ENCODE data around the gene GPS2.

The GPS2 gene

DNA sequence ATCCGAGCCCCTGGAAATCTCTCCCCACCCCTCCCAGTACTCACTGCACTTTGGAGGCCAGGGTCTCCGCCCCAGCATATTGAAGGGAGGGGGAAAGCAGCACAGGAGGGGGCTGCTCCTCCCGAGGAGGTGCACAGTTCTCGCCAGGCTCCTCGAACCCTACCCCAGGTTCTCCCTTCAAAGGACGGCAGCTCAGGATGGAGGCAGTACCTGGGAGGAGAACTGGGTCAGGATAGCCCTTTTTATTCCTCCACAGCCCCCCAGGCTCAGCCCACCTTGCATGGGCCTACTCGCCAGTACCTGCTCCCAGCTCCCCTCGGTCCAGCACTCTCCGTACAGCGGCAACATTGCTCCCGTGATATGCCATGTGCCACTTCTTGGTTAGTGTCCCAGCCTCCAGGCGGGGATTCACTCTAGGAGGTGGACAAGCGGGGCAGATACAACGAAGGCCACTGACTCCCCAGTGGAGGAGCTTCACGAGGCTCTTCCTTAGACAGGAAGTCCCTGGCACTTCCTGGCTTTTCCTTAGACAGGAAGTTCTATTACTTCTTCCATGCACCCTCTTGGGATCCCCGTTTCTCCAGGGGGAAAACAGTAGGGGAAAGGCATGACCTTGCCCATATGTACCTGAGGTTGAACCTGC is 2.1 kb upstream of the GPS2 start:
- no peak for DNase-seq (ENCODE audit: low spot score)

DNA sequence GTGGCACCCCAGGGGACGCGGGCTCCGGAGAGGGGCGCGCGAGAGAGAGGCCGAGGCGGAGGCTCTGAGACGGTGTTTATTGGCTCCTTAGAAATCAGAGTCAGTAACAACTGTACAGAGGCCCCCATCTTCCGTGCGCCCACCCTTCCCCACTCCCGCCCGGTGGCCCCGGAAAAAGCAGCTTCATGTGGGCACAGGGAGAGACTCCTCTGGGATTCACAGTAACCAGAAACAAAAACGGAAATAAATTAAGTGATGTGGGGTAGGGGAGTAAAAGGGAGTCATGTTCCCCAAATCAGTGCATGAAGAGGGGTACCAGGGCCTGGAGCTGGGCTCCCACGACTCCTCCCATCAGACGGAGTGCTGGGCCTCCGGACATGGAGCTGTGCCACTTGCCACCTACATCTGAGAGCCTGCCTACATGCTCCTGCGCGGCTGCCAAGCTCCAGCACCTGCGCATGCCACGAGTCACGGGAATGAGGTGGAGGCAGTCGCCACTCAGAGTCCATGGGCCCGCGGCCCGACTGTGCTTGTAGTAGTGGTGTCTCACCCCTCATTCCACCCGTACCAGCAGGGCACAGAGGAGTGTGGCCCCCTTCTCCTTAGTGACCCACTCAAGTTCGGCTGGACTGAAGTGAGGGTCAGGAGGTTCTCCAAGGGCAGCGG is 543 bp upstream of the GPS2 start:
- DNase-seq (ENCODE audit: low spot score) = peak; percentile 26

DNA sequence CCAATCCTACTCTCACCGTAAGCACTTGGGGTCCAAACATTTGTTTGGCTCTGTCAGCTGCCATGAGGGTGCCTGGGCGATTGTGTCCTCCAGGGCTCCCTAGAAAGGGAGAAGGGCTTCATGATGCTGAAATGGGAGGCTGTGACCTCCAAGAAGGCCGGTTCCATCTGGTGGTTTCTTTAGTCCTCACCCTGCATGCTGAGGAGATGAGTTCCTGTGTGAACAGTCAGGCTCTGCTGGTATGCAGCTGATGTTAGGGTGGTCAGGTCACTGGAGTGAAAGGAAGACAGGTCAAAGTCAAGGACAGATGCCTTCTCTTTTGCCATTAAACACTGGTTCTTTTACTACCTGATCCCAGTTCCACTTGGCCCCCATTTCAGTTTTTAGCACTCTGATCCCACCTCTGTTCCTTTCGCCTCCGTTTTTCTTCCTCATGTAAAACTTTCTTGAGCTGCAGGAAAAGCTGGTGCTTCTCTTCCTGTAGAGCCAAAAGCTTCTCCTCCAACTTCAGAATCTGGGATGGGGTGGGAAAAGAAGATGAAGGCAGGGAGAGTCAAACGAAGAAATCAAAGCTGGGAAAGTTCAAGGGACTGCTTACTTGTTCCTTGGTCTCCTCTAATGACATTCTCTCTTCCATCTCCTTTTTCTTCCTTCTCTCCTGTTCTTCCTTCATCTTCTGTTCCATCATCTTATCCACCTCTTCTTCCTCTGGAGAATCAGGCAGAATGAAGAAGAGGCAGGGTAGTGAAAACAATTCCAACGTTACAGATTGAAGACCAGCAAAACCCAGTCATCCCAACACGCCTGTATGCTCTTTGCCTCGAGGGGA is 1.1 kb downstream of the GPS2 start:
- DNase-seq (ENCODE audit: low spot score) = no peak

DNA sequence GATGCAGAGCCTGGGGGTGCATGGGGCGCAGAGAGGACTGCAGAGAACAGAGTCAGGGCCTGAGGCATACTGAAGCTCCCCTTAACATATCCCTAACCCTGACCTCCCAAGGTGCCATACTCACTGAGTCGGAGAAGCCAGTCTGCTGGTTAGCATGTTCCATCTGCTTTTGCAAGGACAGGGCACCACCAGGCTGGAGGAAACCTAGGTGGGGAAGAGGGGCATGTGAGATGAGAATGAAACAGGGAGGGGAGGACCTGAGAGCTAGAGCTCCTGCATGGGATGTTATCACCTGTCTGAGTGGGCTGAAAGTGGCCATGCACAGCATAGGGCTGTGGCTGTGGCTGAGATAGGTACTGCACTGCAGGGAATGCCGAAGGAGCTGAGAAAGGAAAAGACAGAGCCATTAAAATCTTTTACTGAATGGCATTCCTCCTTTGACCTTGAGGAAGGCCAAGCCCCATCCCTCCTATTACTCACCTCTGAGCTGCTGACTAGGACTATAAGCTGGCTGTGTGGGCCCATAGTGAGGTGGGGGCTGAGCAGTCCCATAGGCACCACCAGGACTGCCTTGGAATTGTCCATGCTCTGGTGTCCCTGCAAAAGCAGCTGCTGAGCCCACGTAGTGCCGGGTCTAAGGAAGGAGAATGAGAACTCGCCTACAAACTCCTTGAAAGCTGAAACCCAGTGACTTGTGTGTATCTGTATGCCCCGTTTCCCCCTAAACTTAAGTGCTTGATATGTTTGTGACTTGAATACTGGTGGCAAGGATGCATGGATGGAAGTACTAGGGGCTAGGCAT is 1.9 kb downstream of the GPS2 start:
- no peak for DNase-seq (ENCODE audit: low spot score)

DNA sequence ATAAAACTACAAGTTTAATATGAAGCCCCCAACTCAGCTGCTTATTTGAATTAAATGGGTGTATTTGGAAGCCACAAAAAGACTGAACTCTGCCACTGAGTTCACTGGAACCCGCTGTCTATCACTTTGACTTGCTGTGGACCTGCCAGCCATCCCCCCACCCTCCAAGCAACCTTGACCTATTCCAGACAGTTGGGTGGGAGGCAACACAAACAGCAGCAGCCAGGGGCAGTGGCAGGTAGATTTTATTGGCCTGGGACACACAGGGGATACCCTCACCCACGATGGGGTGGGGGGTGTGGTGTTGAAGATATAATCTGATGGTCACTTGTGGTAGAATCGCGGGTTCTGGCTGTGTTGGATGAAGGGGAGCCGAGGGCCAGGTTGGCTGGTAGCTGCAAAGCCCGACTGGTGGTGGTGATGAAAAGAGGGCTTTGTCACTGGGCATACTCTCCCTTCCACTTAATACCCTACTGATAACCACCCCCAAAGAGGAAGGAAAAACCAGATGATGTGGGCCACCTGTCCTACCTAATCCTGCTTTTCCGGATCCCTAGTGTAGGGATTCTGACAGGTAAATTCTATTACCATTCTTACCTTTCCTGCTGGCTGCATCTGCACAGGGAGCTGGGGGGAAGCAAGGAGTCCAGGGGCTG is 2.6 kb downstream of the GPS2 start:
- no peak for DNase-seq (ENCODE audit: low spot score)

DNA sequence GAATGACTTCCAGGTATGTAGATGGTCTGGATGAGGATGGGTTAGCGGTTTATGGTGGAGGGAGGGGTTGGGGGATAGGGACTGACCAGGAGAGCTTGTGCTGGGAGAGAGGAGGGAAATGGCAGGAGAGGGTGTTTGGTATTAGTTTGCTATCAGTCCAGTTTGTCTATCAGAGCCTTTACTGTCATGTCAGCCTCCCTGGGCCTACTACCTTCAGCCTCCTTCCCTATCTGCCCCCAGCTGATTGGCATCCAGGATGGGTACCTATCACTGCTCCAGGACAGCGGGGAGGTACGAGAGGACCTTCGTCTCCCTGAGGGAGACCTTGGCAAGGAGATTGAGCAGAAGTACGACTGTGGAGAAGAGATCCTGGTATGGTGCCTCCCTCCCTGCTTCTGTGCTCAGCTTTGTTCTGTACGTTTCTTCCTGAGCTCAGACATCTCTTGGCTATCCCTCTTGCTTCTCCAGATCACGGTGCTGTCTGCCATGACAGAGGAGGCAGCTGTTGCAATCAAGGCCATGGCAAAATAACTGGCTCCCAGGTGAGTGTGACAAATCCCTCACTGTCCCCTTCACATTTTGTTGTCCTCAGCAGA is 4.0 kb downstream of the GPS2 start:
- DNase-seq (ENCODE audit: low spot score) = no peak

DNA sequence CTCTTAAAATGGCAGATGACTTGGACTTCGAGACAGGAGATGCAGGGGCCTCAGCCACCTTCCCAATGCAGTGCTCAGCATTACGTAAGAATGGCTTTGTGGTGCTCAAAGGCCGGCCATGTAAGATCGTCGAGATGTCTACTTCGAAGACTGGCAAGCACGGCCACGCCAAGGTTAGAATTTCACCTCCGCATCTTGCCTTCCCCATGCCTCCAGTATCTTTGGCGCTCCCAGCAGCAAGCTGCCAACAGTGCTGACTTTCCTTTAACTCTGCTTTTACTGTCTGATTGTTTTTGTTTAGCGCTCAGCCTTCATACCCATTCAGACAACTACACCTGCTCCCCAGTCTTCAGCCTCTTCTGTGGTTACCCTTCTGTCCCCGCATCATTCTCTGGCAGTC is 5.5 kb downstream of the GPS2 start:
- no peak for DNase-seq (ENCODE audit: low spot score)

DNA sequence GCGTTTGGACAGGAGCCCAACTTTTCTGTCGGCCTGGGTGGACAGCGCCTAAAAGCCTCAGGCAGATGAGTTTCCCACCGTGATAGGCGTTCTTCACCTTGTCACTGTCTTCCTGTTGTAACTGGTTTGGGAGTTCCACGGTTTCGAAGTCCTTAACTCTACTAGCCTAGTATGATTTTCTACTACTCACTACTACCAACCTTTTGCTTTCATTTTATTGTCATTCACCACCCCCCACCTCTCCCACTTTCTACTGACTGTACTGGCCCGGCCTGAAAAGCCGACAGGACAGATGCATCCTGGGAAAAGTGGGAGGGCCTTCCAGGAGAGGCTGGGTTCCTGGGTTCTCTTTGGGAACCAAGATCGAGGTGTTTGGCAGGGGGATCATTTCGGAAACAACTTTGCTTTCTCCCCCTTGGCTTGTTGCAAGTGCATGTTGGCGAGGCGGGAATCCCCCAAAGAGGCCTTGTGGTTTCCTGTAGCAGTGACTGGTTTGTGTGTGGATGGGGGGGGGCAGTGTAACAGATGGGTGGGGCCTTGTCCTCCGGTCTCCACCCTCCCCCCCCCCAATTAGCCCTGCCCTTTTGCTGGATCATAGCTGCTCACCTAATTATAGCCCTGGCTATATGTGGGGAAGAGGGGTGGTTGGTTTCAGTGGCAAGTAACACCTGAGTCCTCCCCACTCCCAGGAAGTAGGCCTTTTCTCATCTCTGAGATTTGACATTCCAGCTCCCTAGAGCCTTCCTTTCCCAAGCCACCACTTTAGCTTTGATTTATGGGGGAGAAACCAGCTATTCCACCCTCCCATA is 6.3 kb downstream of the GPS2 start:
- DNase-seq (ENCODE audit: low spot score) = peak; percentile 74

DNA sequence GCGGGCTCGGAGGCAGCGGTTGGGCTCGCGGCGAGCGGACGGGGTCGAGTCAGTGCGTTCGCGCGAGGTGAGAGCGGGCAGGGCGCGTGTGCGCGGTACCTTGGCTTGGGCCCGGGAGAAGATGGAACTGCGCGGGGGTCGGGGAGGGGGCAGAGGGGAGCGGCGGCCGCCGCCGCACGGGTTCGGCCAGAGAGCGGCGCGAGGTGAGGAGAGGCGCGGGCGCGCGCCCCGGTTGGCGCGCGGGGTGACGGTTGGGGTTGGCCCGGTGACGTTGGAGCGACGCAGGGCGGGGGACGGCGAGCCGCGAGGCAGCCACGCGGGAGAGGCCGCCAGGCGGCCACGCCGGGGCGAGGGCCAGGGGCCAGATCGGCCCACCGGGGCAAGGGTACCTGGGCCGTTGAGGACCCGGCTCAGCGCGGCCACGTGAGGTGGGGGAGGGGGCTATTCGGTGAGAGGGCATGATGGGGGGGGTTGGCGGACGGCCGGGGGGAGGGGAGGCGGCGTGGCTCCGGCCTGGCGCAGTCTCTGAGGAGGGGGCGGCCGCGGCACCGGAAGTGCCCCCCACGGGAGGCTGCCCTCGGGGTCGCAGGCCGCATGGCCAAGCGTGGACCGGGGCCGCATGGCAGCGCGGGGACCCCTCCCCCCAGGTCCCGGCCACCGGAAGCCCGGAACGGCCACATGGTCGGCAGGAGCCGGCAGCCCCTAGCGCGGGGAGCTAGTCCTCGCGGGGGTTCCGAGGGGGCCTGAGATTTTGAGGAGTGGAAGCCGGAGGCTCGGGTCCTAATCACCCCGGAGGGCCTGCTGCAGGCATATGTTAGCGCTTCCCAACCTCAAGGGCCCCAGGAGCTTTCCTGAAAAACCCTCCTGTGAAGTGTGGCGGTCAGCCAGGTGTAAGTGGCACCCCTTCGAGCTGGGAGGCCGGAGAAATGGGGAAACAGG is 7.2 kb downstream of the GPS2 start:
- peak; percentile 43 for DNase-seq (ENCODE audit: low spot score)

DNA sequence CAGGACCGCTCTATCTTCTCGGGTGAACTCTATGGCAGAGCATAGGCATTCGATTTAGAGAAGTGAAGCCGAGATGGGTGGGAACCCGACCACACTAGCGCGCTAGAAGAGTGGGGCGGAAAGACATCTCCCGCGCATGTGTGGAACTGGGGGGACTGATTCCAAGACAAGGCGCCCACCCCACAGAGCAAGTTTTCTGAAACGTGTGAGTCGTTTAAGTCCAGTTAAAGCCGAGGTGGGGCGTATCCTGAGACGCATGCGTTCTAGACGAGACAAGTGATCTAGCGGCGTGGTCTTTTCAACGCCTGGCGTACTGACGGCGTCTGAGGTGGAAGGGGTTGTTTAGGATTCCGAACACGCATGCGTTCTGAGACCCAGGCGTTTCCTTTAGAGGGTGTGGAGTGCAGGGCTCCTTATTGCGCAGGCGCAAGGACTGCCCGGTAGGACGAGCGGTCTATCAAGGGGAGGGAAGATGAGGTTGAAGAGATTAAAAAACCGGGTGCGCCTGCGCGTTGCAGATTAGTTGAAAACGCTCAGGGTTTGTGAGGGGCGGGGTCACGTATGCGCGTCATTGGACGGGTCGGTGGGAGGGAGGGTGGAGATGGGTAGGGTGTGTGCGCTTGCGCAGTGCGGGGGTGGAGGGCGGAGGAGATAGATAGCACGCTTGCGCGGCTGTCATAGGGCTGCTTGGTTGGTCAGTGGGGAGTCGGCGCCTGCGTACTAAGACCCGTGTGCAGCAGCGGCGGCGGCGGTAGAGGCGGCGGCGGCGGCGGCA is 8.1 kb downstream of the GPS2 start, which contains the start of gene EIF5A:
TSS of gene EIF5A (plus strand) at position 718 of the 775 bp plus-strand sequence. CDS start 2,008 bp downstream, outside the sequence.
- peak; percentile 93 for DNase-seq (ENCODE audit: low spot score)

DNA sequence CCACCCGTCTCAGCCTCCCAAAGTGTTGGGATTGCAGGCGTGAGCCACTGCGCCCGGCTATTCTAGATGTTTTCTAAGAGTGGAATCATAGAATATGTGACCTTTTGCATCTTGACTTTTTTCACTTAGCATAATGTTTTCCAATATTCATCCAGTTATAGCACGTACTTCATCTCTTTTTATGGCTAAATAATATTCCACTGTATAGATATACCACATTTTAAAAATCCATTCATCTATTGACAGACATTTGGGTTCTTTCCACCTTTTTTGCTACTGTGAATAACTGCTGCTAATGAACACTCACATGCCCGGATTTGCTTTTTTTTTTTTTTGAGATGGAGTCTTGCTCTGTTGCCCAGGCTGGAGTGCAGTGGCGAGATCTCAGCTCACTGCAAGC is 11.0 kb downstream of the GPS2 start:
- no peak for DNase-seq (ENCODE audit: low spot score)

DNA sequence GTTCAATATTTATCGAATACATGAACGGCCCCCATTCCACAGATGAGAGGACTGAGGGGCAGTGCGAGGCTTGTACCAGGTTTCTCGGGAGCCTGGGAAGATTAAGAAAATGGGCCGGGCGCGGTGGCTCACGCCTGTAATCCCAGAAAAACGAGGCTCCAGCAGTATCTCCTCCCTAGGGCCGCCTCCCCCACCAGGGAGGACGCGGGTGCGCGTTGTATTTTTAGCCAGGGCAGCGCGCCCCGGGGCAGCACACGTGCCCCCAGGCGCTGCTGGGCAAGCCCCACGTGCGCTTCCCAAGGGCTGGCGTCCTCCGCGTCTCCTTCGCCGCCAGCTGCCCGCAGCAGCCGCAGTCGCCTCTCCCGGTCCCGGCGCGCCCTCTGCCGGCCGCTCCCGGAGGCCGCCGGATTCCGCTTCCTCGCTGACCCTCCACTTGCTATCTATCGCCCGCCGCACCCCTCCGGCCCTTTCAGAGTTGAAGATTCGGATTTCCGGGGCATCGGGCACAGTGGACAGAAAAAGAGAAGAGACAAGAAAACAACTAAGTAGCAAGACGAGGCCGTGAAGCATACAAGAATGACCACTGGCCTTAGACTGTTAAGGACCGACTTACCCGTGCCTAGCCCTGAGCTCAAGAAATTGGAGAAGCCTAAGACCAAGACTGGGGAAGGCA is 18.8 kb downstream of the GPS2 start:
- DNase-seq (ENCODE audit: low spot score) = peak; percentile 92

DNA sequence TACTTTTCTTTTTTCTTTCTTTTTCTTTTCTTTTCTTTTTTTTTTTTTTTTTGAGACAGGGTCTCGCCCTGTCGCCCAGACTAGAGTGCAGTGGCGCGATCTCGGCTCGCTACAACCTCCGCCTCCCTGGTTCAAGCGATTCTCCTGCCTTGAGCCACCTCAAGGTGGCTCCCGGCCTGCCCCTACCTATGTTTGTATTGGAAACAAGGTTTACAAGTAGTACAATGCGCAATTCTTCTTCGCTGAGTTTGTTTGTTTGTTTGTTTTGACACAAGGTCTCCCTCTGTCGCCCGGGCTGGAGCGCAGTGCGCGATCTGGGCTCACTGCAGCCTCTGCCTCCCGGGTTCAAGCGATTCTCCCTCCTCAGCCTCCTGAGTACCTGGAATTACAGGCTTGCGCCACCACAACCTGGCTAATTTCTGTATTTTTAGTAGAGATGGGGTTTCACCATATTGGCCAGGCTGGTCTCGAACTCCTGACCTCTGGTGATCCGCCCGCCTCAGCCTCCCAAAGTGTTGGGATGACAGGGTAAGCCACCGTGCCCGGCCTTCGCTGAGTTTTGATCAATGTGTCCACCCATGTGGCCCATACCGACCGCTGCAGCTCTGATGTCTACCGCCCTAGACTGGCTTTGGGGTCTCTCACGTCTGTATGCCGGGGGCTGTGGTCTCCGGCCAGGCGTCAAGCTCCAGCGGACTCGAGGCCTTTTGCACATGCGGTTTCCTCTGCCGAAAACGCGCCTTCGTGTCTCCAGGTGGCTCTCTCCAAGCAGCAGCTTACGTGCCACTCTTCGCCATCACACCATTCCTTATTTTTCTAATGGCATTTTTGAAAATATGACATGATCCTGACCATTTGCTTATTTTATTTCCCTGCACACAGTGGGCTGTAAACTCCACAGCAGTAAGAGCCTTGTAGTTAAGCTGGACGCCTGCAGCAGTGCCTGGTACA is 19.7 kb downstream of the GPS2 start:
- no peak for DNase-seq (ENCODE audit: low spot score)

DNA sequence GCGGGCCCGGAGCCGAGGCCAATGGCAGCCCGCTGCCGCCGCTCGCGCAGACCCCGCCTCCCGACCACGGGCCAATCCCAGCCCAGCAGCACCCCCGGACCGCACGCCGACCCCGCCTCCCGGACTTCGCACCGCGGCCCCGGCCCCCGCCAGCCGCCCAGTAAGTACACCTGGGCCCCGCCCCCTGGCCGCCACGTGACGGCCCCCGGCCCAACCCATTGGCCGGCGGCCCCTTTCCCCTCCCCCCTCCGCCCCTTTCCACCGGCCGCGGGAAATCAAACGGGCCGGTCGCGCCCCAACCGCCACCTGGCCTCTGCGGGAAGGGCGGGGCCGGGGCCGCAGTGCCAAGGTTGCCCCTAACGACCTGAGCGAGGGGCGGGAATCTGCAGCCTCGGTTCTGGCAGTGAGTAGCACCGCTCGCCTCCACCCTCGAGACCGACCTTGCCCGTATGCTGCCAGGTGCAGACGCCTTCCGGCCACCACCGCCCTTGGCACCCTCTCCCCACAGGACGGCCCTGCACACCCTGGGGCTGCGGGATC is 20.5 kb downstream of the GPS2 start, which contains the start of gene YBX2:
TSS of gene YBX2 (minus strand) at position 26 of the 540 bp plus-strand sequence. CDS start 139 bp downstream, outside the sequence.
- DNase-seq (ENCODE audit: low spot score) = peak; percentile 98

DNA sequence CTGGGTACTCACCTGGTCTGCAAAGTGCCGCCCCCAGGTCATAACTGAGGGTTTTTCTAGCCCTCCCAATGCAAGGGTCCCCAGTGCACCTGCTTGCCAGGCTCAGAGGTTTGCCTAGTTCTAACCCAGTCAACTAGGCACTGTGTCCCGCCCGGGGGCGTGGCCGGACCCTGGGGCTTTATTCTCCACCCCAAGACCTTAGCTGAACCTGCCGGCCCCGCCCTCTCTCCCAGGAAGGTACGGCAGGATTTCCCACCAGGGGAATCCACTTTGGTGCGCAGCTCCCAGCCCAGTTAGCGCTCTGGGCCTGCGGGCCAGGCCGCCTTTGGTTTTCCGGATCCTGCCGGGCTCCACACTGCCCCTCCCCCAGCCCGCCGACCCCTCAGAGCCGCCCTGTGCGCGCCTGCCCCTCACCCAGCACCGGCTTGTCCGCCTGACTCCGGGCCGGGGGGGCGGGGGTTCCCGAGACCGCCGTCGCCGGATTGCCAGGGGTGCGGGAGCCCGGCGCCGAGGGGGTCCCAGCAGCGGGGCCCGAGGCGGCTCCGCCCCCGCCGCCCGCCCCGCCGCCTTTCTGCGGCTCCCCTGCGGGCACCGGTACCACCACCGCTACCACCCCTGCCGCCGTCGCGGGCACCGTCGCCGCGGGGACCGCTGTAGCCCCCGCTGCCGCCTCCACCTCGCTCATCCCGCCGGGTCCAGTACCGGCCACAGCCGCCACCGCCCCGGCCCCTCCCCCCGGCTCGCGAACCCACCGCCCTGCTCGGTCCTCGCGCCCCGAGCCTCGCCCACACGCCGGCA is 21.1 kb downstream of the GPS2 start:
- peak; percentile 80 for DNase-seq (ENCODE audit: low spot score)

Measured in iPS-NIHi11 (cell line).